Body of pancreas (tissue), 4 donors: ENCODE measurements around the gene MCTP1. TPM values are rescaled to one million over a fixed set of nuclear protein-coding genes. Genes with fewer than 3 reads are reported as not detected.

Experiments used
- ATAC-seq: fragments of 150-250 bp; one replicate; pipeline ENCODE4 v1.9.1; 2016
- DNase-seq, 4 donors: peaks; one replicate each; pipeline ENCODE4 v3.0.0-alpha.2; 2019
- H3K27ac ChIP-seq, 4 donors: fragments of 200-600 bp; sonication (generic); 1 replicate in 3 of 4; 2 replicates in 1 of 4; pipeline versions ENCODE4 v1.5.1 to v1.6.1; 2016 to 2019; ENCODE audit warnings: mild to moderate bottlenecking in 1 of 4, mixed read lengths in 1 of 4, moderate library complexity in 1 of 4
- H3K27me3 ChIP-seq, 2 donors: fragments of 200-600 bp; sonication (generic); one replicate each; pipeline ENCODE4 v1.6.0; 2016; ENCODE audit warnings: mild to moderate bottlenecking in 1 of 2
- H3K36me3 ChIP-seq, 2 donors: fragments of 200-600 bp; sonication (generic); replicated peaks in 1 of 2; 2 replicates each; pipeline ENCODE4 v1.5.1; 2016; ENCODE audit warnings: low read depth in 2 of 2; ENCODE audit not compliant: insufficient read depth in 1 of 2
- H3K4me1 ChIP-seq: fragments of 200-600 bp; sonication (generic); one replicate; pipeline ENCODE4 v1.6.0; 2016
- H3K4me3 ChIP-seq, 2 donors: fragments of 200-600 bp; sonication (generic); 1 replicate in 1 of 2; 2 replicates in 1 of 2; pipeline ENCODE4 v1.5.1; 2016 to 2019
- H3K9me3 ChIP-seq, 3 donors: fragments of 200-600 bp; sonication (generic); 1 replicate in 2 of 3; 2 replicates in 1 of 3; pipeline ENCODE4 v1.5.1; 2016
- CTCF ChIP-seq, 7 experiments: fragments of 450-650 bp in 4 of 7; fragments of 200-600 bp in 3 of 7; sonication (generic) in 3 of 7; IDR thresholded peaks; one replicate each; pipeline ENCODE4 v1.5.1; 2016 to 2019; ENCODE audit warnings: antibody characterized with exemption in 7 of 7
- POLR2A ChIP-seq, 3 donors: fragments of 450-650 bp; IDR thresholded peaks; one replicate each; pipeline ENCODE4 v1.6.1; 2016; ENCODE audit warnings: antibody characterized with exemption in 3 of 3, mild to moderate bottlenecking in 2 of 3
- WGBS, 2 donors: methylation state at CpG; one replicate each; pipeline ENCODE4 v1.1.5; 2017; 5-methylcytosine and 5-hydroxymethylcytosine counted together
- intact Hi-C: fragments of 100-400 bp; cut with DNase I; formaldehyde crosslinking; loops from one replicate; pipeline ENCODE4 v1.15.1; 2023
- total RNA-seq, 2 donors: library from RNA; depleted of rRNA; stranded (reverse); fragments of >200 nt; gene quantifications; one replicate each; pipeline ENCODE4 v1.1.0, GENCODE V29; 2016

MCTP1 gene
- total RNA-seq, 2 donors from 2014 or later, result 3.6 to 8.8 TPM

DNA sequence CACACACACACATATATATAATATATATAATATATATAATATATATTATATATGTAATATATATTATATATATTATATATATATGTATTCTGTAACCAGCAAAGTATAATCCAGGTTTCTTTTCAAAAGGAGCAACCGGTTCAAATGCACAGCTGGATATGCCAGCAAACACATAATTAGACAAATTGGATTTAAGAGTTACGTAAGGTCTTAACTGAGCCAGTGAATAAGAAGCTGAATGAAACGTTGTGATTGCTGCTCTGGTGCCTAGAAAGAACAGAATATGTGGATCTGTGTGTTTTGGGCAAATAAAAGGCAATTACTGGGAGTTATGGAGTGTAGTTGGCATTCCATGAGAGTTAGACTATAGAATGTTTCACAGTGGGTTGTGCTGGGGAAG is 488.3 kb downstream of the MCTP1 start:
- Histone ChIP-seq H3K27me3 (no peaks in the 10 kb centered on the region), H3K9me3 (no peaks in the 10 kb centered on the region), H3K4me1 (no peaks in the 10 kb centered on the region), H3K36me3 (no peaks in the 10 kb centered on the region), H3K4me3 (no peak overlapping the region), H3K27ac (no peak overlapping the region)
- intact Hi-C loops, result no loop called here
- ATAC-seq (no peak), DNase-seq (no peak)
- TF ChIP-seq CTCF (IDR thresholded peaks at IDR 0.05) (no peak), POLR2A (IDR thresholded peaks at IDR 0.05) (no peak)
- 59 to 63% methylated on average over 3 of the region's 3 CpGs for WGBS, 2 donors

- Histone ChIP-seq H3K4me1 (no peaks in the 10 kb centered on the region), H3K4me3 (no peak overlapping the region), H3K27ac (no peak overlapping the region), H3K27me3 (no peaks in the 10 kb centered on the region), H3K36me3 (no peaks in the 10 kb centered on the region), H3K9me3 (no peaks in the 10 kb centered on the region)
- intact Hi-C loops, result no loop called here
- no peak for DNase-seq
- TF ChIP-seq POLR2A (IDR thresholded peaks at IDR 0.05) (no peak), CTCF (IDR thresholded peaks at IDR 0.05) (no peak)
- no peak for ATAC-seq
Observed at GRCh38 chr5:94793816-94794198, 491.1 kb downstream of the MCTP1 start.

GRCh38 chr5:94793113-94793815 is 491.6 kb downstream of the MCTP1 start:
- 44 to 46% methylated on average over 4 of the region's 4 CpGs for WGBS, 2 donors
- H3K27me3 ChIP-seq, result no peaks in the 10 kb centered on the region
- TF ChIP-seq POLR2A (IDR thresholded peaks at IDR 0.05) (no peak), CTCF (IDR thresholded peaks at IDR 0.05) (no peak)
- DNase-seq (no peak), ATAC-seq (no peak)
- no peaks in the 10 kb centered on the region for H3K36me3 ChIP-seq
- no peak overlapping the region for H3K4me3 ChIP-seq
- H3K4me1 ChIP-seq, result no peaks in the 10 kb centered on the region
- no peaks in the 10 kb centered on the region for H3K9me3 ChIP-seq
- intact Hi-C loops, result no loop called here
- H3K27ac ChIP-seq, result no peak overlapping the region

GRCh38 chr5:94791829-94792228 is 493.1 kb downstream of the MCTP1 start:
- no peak for DNase-seq
- no peak for ATAC-seq
- no peaks in the 10 kb centered on the region for H3K27me3 ChIP-seq
- no peaks in the 10 kb centered on the region for H3K4me1 ChIP-seq
- intact Hi-C loops, result no loop called here
- H3K36me3 ChIP-seq, result no peaks in the 10 kb centered on the region
- TF ChIP-seq CTCF (IDR thresholded peaks at IDR 0.05), result no peak
- no peak for TF ChIP-seq POLR2A (IDR thresholded peaks at IDR 0.05)
- 72 to 76% methylated on average over 7 of the region's 7 CpGs for WGBS, 2 donors
- H3K4me3 ChIP-seq, result no peak overlapping the region
- no peak overlapping the region for H3K27ac ChIP-seq
- H3K9me3 ChIP-seq, result no peaks in the 10 kb centered on the region

DNA sequence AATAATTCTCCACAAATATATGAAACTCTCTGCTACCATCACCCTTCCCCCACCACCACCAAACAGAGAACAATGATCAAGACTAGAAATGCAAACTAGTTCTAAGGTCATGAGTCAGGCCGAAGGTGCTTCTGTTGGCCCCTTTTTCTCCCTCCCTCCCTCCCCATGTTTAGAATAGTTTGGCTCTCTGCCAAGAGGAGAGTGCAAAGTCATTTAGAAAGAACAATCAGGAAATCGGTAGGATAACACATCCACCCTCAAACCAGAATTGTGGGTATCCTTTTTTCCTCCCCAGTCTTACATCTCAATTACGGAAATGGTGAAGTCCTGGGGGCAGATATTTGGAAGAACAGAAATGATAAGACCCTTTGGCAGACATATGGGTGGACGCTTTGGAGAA is 496.4 kb downstream of the MCTP1 start:
- Histone ChIP-seq H3K4me1 (no peaks in the 10 kb centered on the region), H3K36me3 (no peaks in the 10 kb centered on the region), H3K27me3 (no peaks in the 10 kb centered on the region), H3K27ac (no peak overlapping the region), H3K9me3 (no peaks in the 10 kb centered on the region), H3K4me3 (no peak overlapping the region)
- ATAC-seq (no peak), DNase-seq (no peak)
- intact Hi-C loops, result no loop called here
- TF ChIP-seq POLR2A (IDR thresholded peaks at IDR 0.05), result no peak
- no peak for TF ChIP-seq CTCF (IDR thresholded peaks at IDR 0.05)
- 58 to 60% methylated on average over 4 of the region's 4 CpGs for whole genome bisulfite sequencing, 2 donors
